Urinary bladder (tissue), 4 donors: Measurements from ENCODE around the gene ZNF235. TPM values are rescaled to one million over a fixed set of nuclear protein-coding genes. Genes with fewer than 3 reads are reported as not detected.
"Not testable (repeated sequence)": the region's sequence is repeated elsewhere in the genome, so short reads cannot be mapped to it uniquely, and the experiment has no call there.

Experiments used
- DNase-seq: peaks from one replicate; pipeline ENCODE4 v3.0.0-alpha.2; 2015; ENCODE audit errors: extremely low spot score
- H3K27ac ChIP-seq: one replicate; pipeline ENCODE4 v1.5.1; 2013; ENCODE audit warnings: low read depth, mild to moderate bottlenecking, moderate library complexity
- H3K36me3 ChIP-seq: one replicate; pipeline ENCODE4 v1.6.1; 2013; ENCODE audit warnings: mild to moderate bottlenecking, moderate library complexity; ENCODE audit not compliant: insufficient read depth
- H3K4me1 ChIP-seq: one replicate; pipeline ENCODE4 v1.6.1; 2013; ENCODE audit warnings: mild to moderate bottlenecking, moderate library complexity; ENCODE audit not compliant: insufficient read depth
- H3K4me3 ChIP-seq: one replicate; pipeline ENCODE4 v1.5.1; 2013; ENCODE audit warnings: low read depth, low read length
- WGBS: extraction: QIAGEN DNeasy Blood & Tissue Kit; methylation state at CpG from one replicate; pipeline ENCODE4 v1.1.7; 2013; 5-methylcytosine and 5-hydroxymethylcytosine counted together
- polyA plus RNA-seq: library from polyadenylated mRNA; stranded (reverse); fragments of 200-250 nt; gene quantifications from one replicate; pipeline ENCODE4 v1.2.3, GENCODE V29; 2013
- total RNA-seq: library from RNA; depleted of rRNA; stranded (reverse); fragments of >200 nt; gene quantifications from one replicate; pipeline ENCODE4 v1.2.3, GENCODE V29; 2014
- donor health status: healthy with polysubstance abuse.
- donor health status: healthy.

Gene ZNF235
- total and polyA plus RNA-seq, 2 donors, result 3.2 to 20.8 TPM

DNA sequence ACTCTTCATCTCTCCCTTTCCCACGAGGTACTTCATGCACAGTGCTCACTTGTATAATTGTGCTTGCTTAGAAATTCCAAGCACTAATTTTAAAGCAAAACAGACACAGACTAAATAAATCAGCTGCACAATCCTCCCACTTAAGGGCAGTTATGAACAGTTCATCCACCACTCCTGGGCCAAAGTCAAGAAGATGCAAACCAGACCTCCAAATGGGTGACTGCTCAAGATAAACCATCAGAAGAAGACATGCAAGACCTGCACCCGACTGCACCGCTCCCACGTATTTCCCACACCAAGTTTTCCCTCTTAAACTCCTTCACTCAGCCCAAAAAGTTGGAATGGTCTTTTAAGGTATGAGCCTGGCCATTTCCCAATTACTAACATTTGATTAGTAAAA, 19.9 kb downstream of the ZNF235 start:
- no peaks in the 10 kb centered on the region for H3K4me1 ChIP-seq
- no peak overlapping the region for H3K27ac ChIP-seq
- no peak overlapping the region for H3K4me3 ChIP-seq
- H3K36me3 ChIP-seq, result peaks cover 15% of the 10 kb centered on the region
- DNase-seq, result no peak
- WGBS, result 53% methylated on average over 4 of the region's 4 CpGs

DNA sequence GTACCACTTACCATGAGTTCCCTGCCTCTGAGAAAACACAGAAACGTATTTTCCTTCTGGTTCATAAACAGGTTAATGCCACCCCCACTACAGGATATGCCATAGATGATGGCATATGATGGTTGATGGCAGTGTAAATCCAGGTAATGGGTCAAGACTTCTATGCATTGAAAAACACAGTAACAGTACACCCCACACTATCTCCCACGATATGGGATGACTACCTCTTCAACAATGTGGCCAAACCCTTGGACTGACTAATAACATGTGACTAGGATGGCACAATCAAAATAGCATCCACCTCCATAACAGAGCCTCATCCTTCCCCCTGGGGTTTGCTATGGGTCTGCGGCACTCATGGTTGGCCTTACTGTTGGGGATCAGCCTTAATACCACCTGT, 22.0 kb downstream of the ZNF235 start:
- H3K36me3 ChIP-seq, result peaks cover 5% of the 10 kb centered on the region
- H3K4me3 ChIP-seq, result no peak overlapping the region
- no peak for DNase-seq
- no peak overlapping the region for H3K27ac ChIP-seq
- no peaks in the 10 kb centered on the region for H3K4me1 ChIP-seq
- WGBS, result 94% methylated on average over 3 of the region's 3 CpGs

DNA sequence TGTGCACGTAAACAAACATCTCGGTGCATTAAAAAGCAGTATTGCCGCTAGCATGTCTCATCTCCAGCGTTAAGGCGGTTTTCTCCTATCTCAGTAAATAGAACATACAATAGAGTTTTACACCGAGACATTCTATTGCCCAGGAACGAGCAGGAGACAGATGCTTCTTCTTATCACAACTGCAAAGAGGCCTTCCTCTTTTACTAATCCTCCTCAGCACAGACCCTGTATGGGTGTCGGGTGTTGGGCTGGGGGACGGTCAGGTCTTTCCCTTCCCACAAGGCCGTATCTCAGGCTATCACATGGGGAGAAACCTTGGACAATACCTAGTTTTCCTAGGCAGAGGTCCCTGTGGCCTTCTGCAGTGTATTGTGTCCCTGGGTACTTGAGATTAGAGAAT, 23.9 kb downstream of the ZNF235 start:
- 78% methylated on average over 10 of the region's 10 CpGs for WGBS
- Histone ChIP-seq H3K4me3 (no peak overlapping the region), H3K4me1 (no peaks in the 10 kb centered on the region), H3K36me3 (no peaks in the 10 kb centered on the region), H3K27ac (no peak overlapping the region)
- no peak for DNase-seq

DNA sequence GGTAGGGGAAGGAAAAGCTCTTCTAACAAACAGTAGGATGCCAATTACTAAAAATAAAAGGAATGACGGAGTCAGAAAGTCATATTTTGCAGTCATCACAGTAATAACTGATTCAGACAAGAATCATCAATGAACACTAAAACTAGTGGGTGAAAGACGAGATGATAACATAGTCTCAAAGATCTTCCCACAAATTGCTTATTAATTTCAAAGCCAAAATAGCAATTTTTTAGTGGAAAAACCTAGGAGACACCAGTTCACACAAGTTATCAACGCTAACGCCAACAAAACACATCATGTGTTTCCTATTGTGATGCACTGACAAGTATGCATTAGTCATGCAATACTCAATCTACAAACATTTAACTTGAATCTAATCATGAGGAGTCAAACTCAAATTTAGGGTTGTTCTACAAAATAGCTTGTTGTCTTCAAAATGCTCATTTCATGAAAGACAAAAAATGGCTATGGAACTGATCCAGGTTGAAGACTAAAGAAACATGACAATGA, 26.6 kb downstream of the ZNF235 start:
- no peak overlapping the region for H3K4me3 ChIP-seq
- no peaks in the 10 kb centered on the region for H3K4me1 ChIP-seq
- no peak overlapping the region for H3K27ac ChIP-seq
- no peak for DNase-seq
- H3K36me3 ChIP-seq, result no peaks in the 10 kb centered on the region
- 94% methylated on average over 4 of the region's 4 CpGs for WGBS

DNA sequence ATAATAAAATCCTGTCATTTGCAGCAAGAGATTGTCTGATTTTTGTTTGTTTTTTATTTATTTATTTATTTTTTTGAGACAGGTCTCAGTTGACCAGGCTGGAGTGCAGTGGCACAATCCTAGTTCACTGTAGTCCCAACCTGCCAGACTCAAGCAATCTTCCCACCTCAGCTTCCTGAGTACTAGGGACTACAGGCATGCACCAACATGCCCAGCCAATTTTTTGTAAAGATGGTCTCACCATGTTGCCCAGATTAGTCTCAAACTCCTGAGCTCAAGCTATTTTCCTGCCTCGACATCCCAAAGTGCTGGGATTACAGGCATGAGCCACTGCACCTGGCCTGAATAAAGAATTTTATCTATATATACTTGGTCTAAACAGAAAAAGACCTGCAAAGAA, 27.5 kb downstream of the ZNF235 start:
- no peak overlapping the region for H3K4me3 ChIP-seq
- WGBS, result 90% methylated on average over 1 of the region's 1 CpG
- no peaks in the 10 kb centered on the region for H3K36me3 ChIP-seq
- H3K27ac ChIP-seq, result no peak overlapping the region
- H3K4me1 ChIP-seq, result no peaks in the 10 kb centered on the region
- no peak for DNase-seq

DNA sequence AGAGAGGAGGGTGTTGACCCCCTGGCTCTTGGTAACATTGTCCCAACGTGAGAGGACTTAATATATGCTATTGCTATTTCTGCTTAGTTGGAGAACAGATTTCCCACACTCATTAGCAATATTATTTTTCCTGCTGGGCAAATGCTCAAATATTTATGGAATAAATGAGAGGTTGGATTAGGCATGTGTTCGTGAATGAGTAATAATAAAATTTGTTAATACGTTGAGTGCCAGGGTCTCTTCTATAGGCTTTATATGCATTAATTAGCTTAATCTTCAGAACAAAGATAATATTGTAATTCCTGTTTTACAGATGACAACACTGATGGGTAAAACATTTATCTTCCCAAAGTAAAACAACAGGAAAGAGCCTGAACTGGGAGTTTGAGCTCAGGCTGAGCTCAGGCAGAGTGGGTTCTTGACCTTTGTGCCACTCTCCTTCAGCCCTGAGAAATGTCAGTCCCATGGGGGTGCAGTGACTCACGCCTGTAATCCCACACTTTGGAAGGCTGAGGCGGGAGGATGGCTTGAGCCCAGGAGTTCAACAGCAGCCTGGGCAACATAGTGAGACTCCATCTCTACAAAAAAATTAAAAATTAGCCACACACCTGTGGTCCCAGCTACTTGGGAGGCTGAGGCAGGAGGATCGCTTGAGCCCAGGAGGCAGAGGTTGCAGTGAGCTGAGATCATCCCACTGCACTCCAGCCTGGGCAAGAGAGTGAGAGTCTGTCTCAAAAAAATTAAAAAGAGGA, 44.0 kb downstream of the ZNF235 start:
- Histone ChIP-seq H3K27ac (no peak overlapping the region), H3K4me1 (no peaks in the 10 kb centered on the region), H3K4me3 (no peak overlapping the region), H3K36me3 (no peaks in the 10 kb centered on the region)
- 63% methylated on average over 6 of the region's 6 CpGs for WGBS
- DNase-seq, result no peak

DNA sequence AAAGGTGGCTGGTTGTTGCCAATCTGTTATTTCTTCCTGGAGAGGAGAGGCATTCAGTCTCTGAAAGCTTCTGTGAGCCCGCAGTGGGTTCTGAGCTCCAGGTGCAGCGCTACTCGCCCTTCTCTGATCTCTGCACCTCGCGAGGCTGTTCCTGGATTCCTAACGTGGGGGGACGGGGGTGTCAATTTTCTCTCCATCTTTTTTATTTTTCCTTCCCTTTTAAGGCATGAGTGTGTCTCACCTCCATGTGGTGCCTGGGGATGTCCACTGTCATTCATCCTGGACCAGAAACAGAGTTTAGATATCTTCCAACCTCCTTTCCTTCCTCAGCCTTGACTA, 44.5 kb downstream of the ZNF235 start:
- Histone ChIP-seq H3K36me3 (no peaks in the 10 kb centered on the region), H3K4me3 (no peak overlapping the region), H3K4me1 (no peaks in the 10 kb centered on the region), H3K27ac (no peak overlapping the region)
- 13% methylated on average over 7 of the region's 7 CpGs for WGBS
- no peak for DNase-seq

DNA sequence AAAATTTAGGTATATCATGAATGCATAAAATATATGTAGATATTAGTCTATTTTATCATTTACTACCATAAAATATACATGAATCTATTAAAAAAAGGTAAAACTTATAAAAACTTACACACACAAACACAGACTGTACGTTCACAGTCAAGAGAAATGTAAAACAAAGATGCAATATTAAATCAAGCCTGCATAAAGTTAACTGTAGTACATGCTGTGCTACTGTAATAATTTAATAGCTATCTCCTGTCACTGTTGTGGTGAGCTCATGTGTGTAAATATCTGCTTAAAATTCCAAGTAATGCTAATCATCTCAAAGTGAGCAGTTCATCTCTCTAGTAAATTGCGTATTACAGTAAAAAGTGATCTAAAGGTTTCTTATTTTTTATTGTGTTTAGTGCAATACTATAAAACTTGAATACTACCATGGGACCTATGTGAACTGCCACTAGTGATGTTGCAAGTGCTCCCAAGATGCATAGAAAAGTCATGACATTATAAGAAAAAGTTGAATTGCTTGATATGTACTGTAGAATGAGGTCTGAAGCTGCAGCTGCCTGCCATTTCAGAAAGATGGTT, 45.9 kb downstream of the ZNF235 start:
- Histone ChIP-seq H3K4me1 (no peaks in the 10 kb centered on the region), H3K36me3 (no peaks in the 10 kb centered on the region), H3K4me3 (no peak overlapping the region), H3K27ac (no peak overlapping the region)
- DNase-seq, result no peak
- 95% methylated on average over 2 of the region's 2 CpGs for WGBS

DNA sequence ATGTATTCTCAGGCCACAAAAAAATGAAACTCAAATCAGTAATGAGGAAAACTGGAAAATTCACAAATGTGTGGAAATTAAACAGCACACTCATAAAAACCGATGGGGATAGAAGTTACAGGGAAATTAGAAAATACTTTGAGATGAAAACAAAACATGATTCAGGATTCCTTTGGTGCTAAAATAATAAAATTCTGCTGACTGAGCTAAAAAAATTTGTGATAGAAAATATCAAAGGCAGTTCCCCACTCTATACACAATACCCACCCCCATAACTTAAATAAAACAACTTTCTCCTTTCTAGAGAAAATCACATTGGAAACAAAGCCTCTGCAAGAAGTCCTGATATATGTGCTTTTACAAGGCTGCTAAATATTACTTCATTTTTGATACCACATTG, 46.7 kb downstream of the ZNF235 start:
- Histone ChIP-seq H3K4me3 (no peak overlapping the region), H3K27ac (no peak overlapping the region), H3K4me1 (no peaks in the 10 kb centered on the region), H3K36me3 (no peaks in the 10 kb centered on the region)
- WGBS, result 91% methylated on average over 1 of the region's 1 CpG
- no peak for DNase-seq

DNA sequence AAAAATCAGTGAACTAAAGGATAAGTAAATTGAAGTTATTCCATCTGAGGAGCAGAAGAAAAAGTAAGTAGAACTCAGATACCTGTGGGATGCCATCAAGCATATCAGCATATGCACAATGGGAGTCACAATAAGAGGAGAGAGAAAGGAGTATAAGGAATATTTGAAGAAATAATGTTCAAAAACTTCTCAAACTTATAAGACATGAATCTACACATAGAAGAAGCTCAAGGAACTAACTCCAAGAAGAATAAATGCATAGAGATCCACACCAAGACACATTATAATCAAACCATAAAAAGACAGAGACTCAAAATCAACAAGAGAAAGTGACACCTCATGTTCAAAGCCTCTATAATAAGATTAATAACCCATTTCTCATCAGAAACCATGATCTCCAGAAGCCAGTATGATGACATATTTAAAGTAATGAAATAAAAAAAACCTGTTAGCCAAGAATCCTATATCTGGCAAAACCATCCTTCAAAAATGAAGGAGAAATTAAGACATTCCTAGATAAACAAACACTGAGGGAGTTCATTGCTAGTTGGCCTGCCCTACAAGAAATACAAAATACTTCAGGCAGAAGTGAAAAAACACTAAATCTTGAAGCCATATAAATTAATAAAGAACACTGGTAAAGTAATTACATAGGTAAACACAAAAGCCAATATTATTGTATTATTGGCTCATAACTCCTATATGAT, 49.0 kb downstream of the ZNF235 start:
- Histone ChIP-seq H3K4me3 (no peak overlapping the region), H3K36me3 (no peaks in the 10 kb centered on the region), H3K27ac (no peak overlapping the region), H3K4me1 (no peaks in the 10 kb centered on the region)
- no peak for DNase-seq

DNA sequence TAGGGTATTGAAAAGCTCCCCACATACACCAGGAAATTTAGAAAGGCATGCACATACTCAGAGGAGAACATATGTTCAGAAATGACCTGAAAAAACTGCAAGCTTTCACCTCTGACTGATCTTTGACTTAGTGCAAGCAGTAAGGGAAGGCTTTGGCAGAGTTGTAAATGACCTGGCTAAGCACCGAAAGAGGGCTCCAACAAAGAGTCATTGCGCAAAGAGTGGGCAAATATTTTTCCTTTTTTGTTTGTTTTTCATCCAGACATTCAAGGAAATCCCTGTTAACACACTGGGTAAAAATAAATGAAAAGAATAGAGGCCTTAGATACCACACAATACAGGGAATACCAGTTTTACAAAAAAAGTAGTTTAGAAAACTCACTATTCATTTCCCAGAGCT, 50.3 kb downstream of the ZNF235 start:
- Histone ChIP-seq H3K4me1 (no peaks in the 10 kb centered on the region), H3K36me3 (no peaks in the 10 kb centered on the region), H3K4me3 (no peak overlapping the region), H3K27ac (no peak overlapping the region)
- WGBS, result 96% methylated on average over 2 of the region's 2 CpGs
- DNase-seq, result no peak

DNA sequence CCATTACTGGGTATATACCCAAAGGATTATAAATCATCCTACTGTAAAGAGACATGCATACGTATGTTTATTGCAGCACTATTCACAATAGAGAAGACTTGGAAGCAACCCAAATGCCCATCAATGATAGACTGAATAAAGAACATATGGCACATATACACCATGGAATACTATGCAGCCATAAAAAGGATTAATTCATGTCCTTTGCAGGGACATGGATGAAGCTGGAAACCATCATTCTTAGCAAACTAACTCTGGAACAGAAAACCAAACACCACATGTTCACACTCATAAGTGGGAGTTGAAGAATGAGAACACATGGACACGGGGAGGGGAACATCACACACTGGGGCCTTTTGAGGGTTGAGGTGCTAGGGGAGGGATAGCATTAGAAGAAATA, 51.4 kb downstream of the ZNF235 start:
- H3K36me3 ChIP-seq, H3K4me1 ChIP-seq, DNase-seq, H3K27ac ChIP-seq, H3K4me3 ChIP-seq: not testable (repeated sequence)
- WGBS, result 88% methylated on average over 2 of the region's 2 CpGs

DNA sequence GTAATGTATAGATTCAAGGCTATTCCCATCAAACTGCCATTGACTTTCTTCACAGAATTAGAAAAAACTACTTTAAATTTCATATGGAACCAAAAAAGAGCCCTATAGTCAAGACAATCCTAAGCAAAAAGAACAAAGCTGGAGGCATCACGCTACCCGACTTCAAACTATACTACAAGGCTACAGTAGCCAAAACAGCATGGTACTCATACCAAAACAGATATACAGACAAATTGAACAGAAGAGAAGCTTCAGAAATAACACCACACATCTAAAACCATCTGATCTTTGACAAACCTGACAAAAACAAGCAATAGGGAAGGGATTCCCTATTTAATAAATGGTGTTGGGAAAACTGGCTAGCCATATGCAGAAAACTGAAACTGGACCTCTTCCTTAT, 52.5 kb downstream of the ZNF235 start:
- not testable (repeated sequence) for H3K36me3 ChIP-seq, DNase-seq, H3K4me3 ChIP-seq, H3K4me1 ChIP-seq, H3K27ac ChIP-seq
- 94% methylated on average over 2 of the region's 2 CpGs for WGBS

DNA sequence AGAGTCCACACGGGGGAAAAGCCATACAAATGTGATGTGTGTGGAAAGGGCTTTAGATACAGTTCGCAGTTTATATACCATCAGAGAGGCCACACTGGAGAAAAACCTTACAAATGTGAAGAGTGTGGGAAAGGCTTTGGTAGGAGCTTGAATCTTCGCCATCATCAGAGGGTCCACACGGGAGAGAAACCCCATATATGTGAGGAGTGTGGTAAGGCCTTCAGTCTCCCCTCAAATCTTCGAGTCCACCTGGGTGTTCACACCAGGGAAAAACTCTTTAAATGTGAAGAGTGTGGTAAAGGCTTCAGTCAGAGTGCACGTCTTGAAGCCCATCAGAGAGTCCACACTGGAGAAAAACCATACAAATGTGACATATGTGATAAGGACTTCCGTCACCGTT, 68.4 kb downstream of the ZNF235 start:
- Histone ChIP-seq H3K36me3 (peaks cover 22% of the 10 kb centered on the region), H3K27ac (no peak overlapping the region), H3K4me3 (no peak overlapping the region), H3K4me1 (no peaks in the 10 kb centered on the region)
- 98% methylated on average over 8 of the region's 8 CpGs for WGBS
- DNase-seq, result no peak
